GM12875 (cell line): Measurements from ENCODE around the gene S100A13.

Source experiments
- H3K4me3 ChIP-seq: one replicate; pipeline ENCODE4 v1.5.1; 2011; ENCODE audit warnings: low read depth, low read length, control low read depth
- TF ChIP-seq, protein P1 (sequence below): IDR thresholded peaks from 2 replicates; pipeline ENCODE4 v1.5.1; 2011; ENCODE audit warnings: low read depth, mild to moderate bottlenecking, control low read depth, inconsistent platforms, low read length, moderate library complexity, borderline replicate concordance; ENCODE audit not compliant: insufficient read depth

S100A13 gene

DNA sequence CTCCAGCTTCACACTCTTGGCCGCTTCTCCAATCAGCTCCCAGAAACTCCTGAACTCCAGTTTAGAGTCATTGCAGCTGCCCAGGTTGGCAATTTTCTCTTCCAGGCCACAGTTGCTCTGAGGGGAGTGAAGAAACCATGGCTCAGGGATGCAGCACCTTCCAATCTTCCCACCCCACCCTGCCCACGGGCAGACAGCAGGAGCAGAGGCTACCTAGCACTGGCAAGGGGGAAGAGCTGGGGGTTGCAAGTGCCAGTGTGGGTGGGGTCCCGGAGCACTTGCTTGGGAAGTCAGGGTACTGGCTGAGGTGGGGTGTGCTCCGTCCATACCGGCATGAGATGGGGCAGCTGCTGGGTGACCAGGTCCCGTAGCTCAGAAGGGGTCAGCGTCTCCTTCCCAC is 12.4 kb downstream of the S100A13 start:
- TF ChIP-seq, protein P1, sequence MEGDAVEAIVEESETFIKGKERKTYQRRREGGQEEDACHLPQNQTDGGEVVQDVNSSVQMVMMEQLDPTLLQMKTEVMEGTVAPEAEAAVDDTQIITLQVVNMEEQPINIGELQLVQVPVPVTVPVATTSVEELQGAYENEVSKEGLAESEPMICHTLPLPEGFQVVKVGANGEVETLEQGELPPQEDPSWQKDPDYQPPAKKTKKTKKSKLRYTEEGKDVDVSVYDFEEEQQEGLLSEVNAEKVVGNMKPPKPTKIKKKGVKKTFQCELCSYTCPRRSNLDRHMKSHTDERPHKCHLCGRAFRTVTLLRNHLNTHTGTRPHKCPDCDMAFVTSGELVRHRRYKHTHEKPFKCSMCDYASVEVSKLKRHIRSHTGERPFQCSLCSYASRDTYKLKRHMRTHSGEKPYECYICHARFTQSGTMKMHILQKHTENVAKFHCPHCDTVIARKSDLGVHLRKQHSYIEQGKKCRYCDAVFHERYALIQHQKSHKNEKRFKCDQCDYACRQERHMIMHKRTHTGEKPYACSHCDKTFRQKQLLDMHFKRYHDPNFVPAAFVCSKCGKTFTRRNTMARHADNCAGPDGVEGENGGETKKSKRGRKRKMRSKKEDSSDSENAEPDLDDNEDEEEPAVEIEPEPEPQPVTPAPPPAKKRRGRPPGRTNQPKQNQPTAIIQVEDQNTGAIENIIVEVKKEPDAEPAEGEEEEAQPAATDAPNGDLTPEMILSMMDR = no peak
- H3K4me3 ChIP-seq = no peak overlapping the region

DNA sequence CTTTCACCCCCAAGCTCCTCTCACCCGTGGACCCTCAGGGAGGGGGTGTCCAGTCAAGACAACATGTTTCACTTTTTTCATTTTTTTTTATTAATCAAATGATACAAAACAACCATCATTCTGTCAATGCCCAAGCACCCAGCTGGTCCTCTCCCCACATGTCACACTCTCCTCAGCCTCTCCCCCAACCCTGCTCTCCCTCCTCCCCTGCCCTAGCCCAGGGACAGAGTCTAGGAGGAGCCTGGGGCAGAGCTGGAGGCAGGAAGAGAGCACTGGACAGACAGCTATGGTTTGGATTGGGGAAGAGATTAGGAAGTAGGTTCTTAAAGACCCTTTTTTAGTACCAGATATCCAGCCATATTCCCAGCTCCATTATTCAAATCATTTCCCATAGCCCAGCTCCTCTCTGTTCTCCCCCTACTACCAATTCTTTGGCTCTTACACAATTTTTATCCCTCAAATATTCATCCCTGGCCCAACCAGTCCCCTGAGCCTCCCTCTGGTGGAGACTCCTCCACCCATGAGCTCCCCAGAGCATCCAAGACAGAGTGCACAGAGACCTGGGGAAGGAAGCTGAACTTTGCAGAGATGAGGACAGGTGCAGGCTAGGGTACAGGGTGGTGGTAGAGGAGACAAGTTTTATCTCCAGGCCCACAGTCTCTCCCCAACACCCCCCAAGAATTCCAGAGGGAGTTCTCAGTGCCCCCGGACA is 13.0 kb downstream of the S100A13 start:
- TF ChIP-seq, protein P1 = no peak
- H3K4me3 ChIP-seq = no peak overlapping the region

DNA sequence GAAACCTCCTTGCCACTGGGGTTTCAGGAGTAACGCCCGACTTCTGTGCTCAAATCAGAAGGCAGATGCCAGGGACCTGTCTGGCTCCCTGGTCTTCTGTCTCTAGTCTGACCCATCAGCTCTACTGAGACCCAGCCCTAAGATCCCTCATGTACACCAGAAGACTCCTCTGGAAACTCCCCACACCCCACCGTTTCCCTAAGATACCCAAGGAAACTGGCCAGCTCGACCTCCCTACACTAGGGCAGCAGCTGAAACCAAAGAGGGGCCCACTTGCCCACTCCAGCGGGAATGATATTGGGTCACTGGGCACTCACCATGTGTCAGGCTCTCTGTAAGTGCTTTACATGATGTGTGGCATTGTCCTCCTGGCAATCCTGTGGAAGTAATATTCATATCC is 13.9 kb downstream of the S100A13 start:
- TF ChIP-seq, protein P1 = no peak
- H3K4me3 ChIP-seq = no peak overlapping the region

DNA sequence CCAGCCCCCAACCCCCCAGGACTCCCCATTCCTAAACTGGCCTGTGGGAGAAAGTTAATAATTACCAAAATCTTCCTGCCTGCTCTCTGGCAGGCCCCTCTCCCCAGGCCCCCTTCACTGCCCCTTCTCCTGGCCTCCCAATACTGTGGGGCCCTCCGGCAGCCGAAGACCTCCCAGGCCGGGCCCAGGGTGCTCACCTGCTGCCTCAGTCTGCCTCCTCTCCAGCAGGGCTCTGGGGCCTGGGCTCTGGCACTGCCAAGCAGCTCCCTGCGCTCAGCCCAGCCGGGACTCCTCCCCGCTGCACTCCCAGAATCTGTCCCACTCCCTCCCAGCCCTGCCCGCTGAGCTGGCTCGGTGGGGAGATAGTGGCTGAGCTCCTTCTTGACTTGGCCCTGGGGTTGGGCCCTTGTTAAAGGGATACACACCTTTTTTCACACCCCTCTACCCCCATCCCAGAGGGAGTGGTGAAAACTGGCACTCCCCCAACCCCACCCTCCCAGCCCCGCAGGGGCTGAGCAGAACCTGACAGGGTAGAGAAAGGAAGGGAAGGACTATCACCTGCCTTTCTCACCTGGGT is 14.5 kb downstream of the S100A13 start, which contains the start of gene S100A16:
S100A16 (minus strand) TSS at position 383 of the 577 bp plus-strand sequence. CDS start 4,986 bp downstream, outside the sequence.
- H3K4me3 ChIP-seq = no peak within 1 kb of the TSS
- TF ChIP-seq, protein P1 = no peak

DNA sequence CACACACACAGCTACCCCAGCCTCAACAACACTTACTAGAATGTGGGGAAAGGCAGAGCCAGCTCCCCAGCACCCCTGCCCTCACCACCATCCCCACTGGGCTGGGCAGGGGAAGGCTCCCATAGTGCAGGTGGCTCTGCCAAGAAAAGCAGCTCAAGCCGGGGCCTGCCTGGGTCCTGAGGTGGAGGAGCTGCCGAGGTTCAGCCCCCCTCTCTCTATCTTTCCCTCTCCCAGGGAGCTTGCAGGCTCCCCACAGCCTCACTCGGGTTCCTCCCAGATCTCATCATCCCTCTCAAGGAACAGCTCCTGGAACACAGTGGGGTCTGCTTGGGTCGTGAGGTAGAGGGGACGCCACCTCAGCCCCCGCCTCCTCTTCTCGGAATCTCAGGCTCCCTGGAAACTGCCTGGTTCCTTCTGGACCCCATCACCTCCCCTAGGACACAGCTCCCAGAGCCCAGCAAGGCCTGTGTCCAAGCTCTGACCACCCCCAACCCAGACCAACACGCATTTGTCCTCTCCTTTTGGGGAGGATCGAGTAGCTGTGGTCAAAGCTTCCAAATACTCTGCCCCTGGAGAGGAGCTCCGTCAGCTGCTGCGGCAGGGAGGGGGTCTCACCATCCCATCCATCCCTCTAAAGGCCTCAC is 15.1 kb downstream of the S100A13 start:
- H3K4me3 ChIP-seq = no peak overlapping the region
- TF ChIP-seq, protein P1 = no peak

DNA sequence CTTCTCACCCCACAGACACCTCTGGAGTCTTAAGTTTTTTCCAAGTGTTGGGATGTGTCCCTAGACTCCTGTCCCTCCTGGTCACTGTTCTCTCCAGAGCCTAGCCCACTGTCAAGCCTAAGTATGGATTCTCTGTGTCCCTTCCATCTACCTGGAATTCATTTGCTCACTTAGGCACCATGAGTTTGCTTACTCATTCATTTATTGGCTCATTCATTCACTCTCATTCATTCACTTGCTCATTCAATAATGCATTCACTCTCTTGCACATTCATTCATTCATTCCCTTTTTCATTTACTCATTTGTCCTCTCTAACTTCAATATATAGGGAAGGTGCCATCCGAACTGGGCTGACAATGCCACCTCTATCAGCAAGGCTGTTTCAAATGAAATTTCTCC is 15.9 kb downstream of the S100A13 start:
- H3K4me3 ChIP-seq = no peak overlapping the region
- TF ChIP-seq, protein P1 = no peak
